Activated CD4-positive, alpha-beta T cell treated with anti-CD3 and anti-CD28 coated beads, Interleukin-2, amount 10 ng/mL, durations not matched to agents 7 days and 5 days (primary cell): ENCODE measurements around the gene OR52I1. TPM values are rescaled to one million over a fixed set of nuclear protein-coding genes. Genes with fewer than 3 reads are reported as not detected.

Experiments used
- CTCF ChIA-PET: fragments of 350-600 bp; sonication (Branson Sonifier 250); formaldehyde crosslinking; loops from one replicate; lab custom pipeline; 2021; ENCODE audit warnings: antibody characterized with exemption; lab: Charles Lee
- POLR2A ChIA-PET: fragments of 350-600 bp; sonication (Branson Sonifier 250); formaldehyde crosslinking; loops from one replicate; lab custom pipeline; 2021; ENCODE audit warnings: antibody characterized with exemption; lab: Charles Lee
- DNase-seq: peaks from one replicate; pipeline ENCODE4 v3.0.0-alpha.2; 2020
- H3K27ac Mint-ChIP-seq: one replicate; pipeline ENCODE4 v1.8.0; 2021; ENCODE audit warnings: mild to moderate bottlenecking, moderate library complexity, mixed read lengths
- H3K27me3 Mint-ChIP-seq: one replicate; pipeline ENCODE4 v1.8.0; 2021; ENCODE audit warnings: mixed read lengths
- H3K36me3 Mint-ChIP-seq: one replicate; pipeline ENCODE4 v1.8.0; 2021; ENCODE audit warnings: low read depth, mixed read lengths
- H3K4me1 Mint-ChIP-seq: one replicate; pipeline ENCODE4 v1.8.0; 2021; ENCODE audit warnings: mixed read lengths
- H3K4me3 Mint-ChIP-seq: one replicate; pipeline ENCODE4 v1.8.0; 2021; ENCODE audit warnings: mild to moderate bottlenecking, moderate library complexity, mixed read lengths
- H3K9me3 Mint-ChIP-seq: one replicate; pipeline ENCODE4 v1.8.0; 2021; ENCODE audit warnings: mixed read lengths
- total RNA-seq, 2 experiments: library from RNA; stranded (reverse); gene quantifications; one replicate each; pipeline ENCODE4 v1.2.3, GENCODE V29; 2021

The OR52I1 gene
- not detected for total RNA-seq

GRCh38 chr11:4593739-4594138 is at the start of gene OR52I1:
OR52I1 (plus strand) TSS chr11:4594039; CDS start chr11:4594039, 0 bp downstream.
- Mint-ChIP-seq H3K4me3 (no peak within 1 kb of the TSS), H3K4me1 (no peaks in the 10 kb centered on the region), H3K27me3 (no peaks in the 10 kb centered on the region), H3K9me3 (no peaks in the 10 kb centered on the region), H3K27ac (no peak within 1 kb of the TSS), H3K36me3 (peaks cover 9% of the 10 kb centered on the region)
- POLR2A ChIA-PET, result no interaction called here
- no peak for DNase-seq
- CTCF ChIA-PET, result interaction anchor here (1.3 kb wide), 1 partner anchor 12 kb away, joined by 3 read pairs; no protein-coding TSS in a partner anchor

GRCh38 chr11:4544891-4545290 is 48.9 kb upstream of the OR52I1 start, which contains the start of gene OR52M1:
OR52M1 (plus strand) TSS chr11:4545191; CDS start chr11:4545191, 0 bp downstream.
- peaks cover 13% of the 10 kb centered on the region for H3K27me3 Mint-ChIP-seq
- H3K9me3 Mint-ChIP-seq, result no peaks in the 10 kb centered on the region
- H3K4me3 Mint-ChIP-seq, result no peak within 1 kb of the TSS
- no peak for DNase-seq
- H3K4me1 Mint-ChIP-seq, result no peaks in the 10 kb centered on the region
- ChIA-PET POLR2A (no interaction called here), CTCF (interaction anchor here (1.1 to 1.2 kb wide), 2 partner anchors 357 to 359 kb away, joined by 3 to 5 read pairs; no protein-coding TSS in a partner anchor)
- H3K36me3 Mint-ChIP-seq, result no peaks in the 10 kb centered on the region
- no peak within 1 kb of the TSS for H3K27ac Mint-ChIP-seq

GRCh38 chr11:4546878-4547277 is 47.0 kb upstream of the OR52I1 start:
- POLR2A ChIA-PET, result no interaction called here

GRCh38 chr11:4547416-4547815 is 46.4 kb upstream of the OR52I1 start:
- Mint-ChIP-seq H3K4me3 (no peak overlapping the region), H3K27ac (no peak overlapping the region), H3K4me1 (no peaks in the 10 kb centered on the region), H3K27me3 (peaks cover 7% of the 10 kb centered on the region), H3K9me3 (no peaks in the 10 kb centered on the region), H3K36me3 (no peaks in the 10 kb centered on the region)
- ChIA-PET CTCF (interaction anchor here (0.9 to 2.9 kb wide), 3 partner anchors 15 to 703 kb away, joined by 3 to 8 read pairs (median 4); no protein-coding TSS in a partner anchor), POLR2A (no interaction called here)
- DNase-seq, result no peak

More at GRCh38 chr11:4546878-4547277, 47.0 kb upstream of the OR52I1 start:
- no peaks in the 10 kb centered on the region for H3K9me3 Mint-ChIP-seq
- H3K36me3 Mint-ChIP-seq, result no peaks in the 10 kb centered on the region
- CTCF ChIA-PET, result interaction anchor here (0.9 to 2.9 kb wide), 3 partner anchors 15 to 702 kb away, joined by 3 to 8 read pairs (median 4); no protein-coding TSS in a partner anchor
- H3K4me1 Mint-ChIP-seq, result no peaks in the 10 kb centered on the region
- peaks cover 8% of the 10 kb centered on the region for H3K27me3 Mint-ChIP-seq
- DNase-seq, result no peak
- no peak overlapping the region for H3K4me3 Mint-ChIP-seq
- H3K27ac Mint-ChIP-seq, result no peak overlapping the region

- POLR2A ChIA-PET, result no interaction called here
- DNase-seq, result no peak
- no peak overlapping the region for H3K4me3 Mint-ChIP-seq
- H3K9me3 Mint-ChIP-seq, result no peaks in the 10 kb centered on the region
- peaks cover 9% of the 10 kb centered on the region for H3K27me3 Mint-ChIP-seq
- CTCF ChIA-PET, result no interaction called here
- no peak overlapping the region for H3K27ac Mint-ChIP-seq
- H3K4me1 Mint-ChIP-seq, result no peaks in the 10 kb centered on the region
- no peaks in the 10 kb centered on the region for H3K36me3 Mint-ChIP-seq
Observed at GRCh38 chr11:4551346-4551979, 42.4 kb upstream of the OR52I1 start.

GRCh38 chr11:4559527-4560440 is 34.1 kb upstream of the OR52I1 start:
- POLR2A ChIA-PET, result no interaction called here
- Mint-ChIP-seq H3K36me3 (no peaks in the 10 kb centered on the region), H3K27me3 (peaks cover 17% of the 10 kb centered on the region), H3K4me1 (no peaks in the 10 kb centered on the region), H3K9me3 (peaks cover 7% of the 10 kb centered on the region), H3K4me3 (no peak overlapping the region), H3K27ac (no peak overlapping the region)
- CTCF ChIA-PET, result no interaction called here
- DNase-seq, result no peak

- POLR2A ChIA-PET, result no interaction called here
- Mint-ChIP-seq H3K9me3 (peaks cover 7% of the 10 kb centered on the region), H3K4me3 (no peak overlapping the region), H3K27ac (no peak overlapping the region), H3K4me1 (no peaks in the 10 kb centered on the region), H3K27me3 (peaks cover 19% of the 10 kb centered on the region), H3K36me3 (no peaks in the 10 kb centered on the region)
- CTCF ChIA-PET, result interaction anchor here (0.6 kb wide), 1 partner anchor 10 kb away, joined by 3 read pairs; no protein-coding TSS in a partner anchor
- no peak for DNase-seq
Observed at GRCh38 chr11:4560467-4560866, 33.4 kb upstream of the OR52I1 start.

- Mint-ChIP-seq H3K36me3 (no peaks in the 10 kb centered on the region), H3K27me3 (peaks cover 17% of the 10 kb centered on the region), H3K27ac (no peak overlapping the region), H3K4me1 (no peaks in the 10 kb centered on the region), H3K9me3 (peaks cover 7% of the 10 kb centered on the region), H3K4me3 (no peak overlapping the region)
- CTCF ChIA-PET, result interaction anchor here (0.6 kb wide), 1 partner anchor 41 kb away, joined by 3 read pairs; no protein-coding TSS in a partner anchor
- no peak for DNase-seq
- POLR2A ChIA-PET, result no interaction called here
Observed at GRCh38 chr11:4565371-4565770, 28.5 kb upstream of the OR52I1 start.

- H3K4me3 Mint-ChIP-seq, result no peak overlapping the region
- H3K9me3 Mint-ChIP-seq, result peaks cover 5% of the 10 kb centered on the region
- H3K27ac Mint-ChIP-seq, result no peak overlapping the region
- CTCF ChIA-PET, result no interaction called here
- POLR2A ChIA-PET, result no interaction called here
- DNase-seq, result no peak
- no peaks in the 10 kb centered on the region for H3K4me1 Mint-ChIP-seq
- no peaks in the 10 kb centered on the region for H3K36me3 Mint-ChIP-seq
- peaks cover 6% of the 10 kb centered on the region for H3K27me3 Mint-ChIP-seq
Observed at GRCh38 chr11:4569075-4569474, 24.8 kb upstream of the OR52I1 start.

- no peaks in the 10 kb centered on the region for H3K36me3 Mint-ChIP-seq
- ChIA-PET CTCF (no interaction called here), POLR2A (no interaction called here)
- H3K4me1 Mint-ChIP-seq, result peaks cover 6% of the 10 kb centered on the region
- H3K27ac Mint-ChIP-seq, result no peak overlapping the region
- no peak overlapping the region for H3K4me3 Mint-ChIP-seq
- H3K9me3 Mint-ChIP-seq, result no peaks in the 10 kb centered on the region
- peaks cover 25% of the 10 kb centered on the region for H3K27me3 Mint-ChIP-seq
- no peak for DNase-seq
Observed at GRCh38 chr11:4576880-4577279, 17.0 kb upstream of the OR52I1 start.

- ChIA-PET POLR2A (no interaction called here), CTCF (no interaction called here)
- H3K9me3 Mint-ChIP-seq, result no peaks in the 10 kb centered on the region
- no peak for DNase-seq
- H3K4me3 Mint-ChIP-seq, result no peak overlapping the region
- H3K36me3 Mint-ChIP-seq, result no peaks in the 10 kb centered on the region
- peaks cover 26% of the 10 kb centered on the region for H3K27me3 Mint-ChIP-seq
- H3K4me1 Mint-ChIP-seq, result peaks cover 6% of the 10 kb centered on the region
- H3K27ac Mint-ChIP-seq, result no peak overlapping the region
Observed at GRCh38 chr11:4577761-4578160, 16.1 kb upstream of the OR52I1 start.

- no peak overlapping the region for H3K4me3 Mint-ChIP-seq
Observed at GRCh38 chr11:4578624-4579023, 15.2 kb upstream of the OR52I1 start.

GRCh38 chr11:4580124-4580523 is 13.7 kb upstream of the OR52I1 start:
- Mint-ChIP-seq H3K4me3 (no peak overlapping the region), H3K27me3 (peaks cover 29% of the 10 kb centered on the region), H3K4me1 (peaks cover 6% of the 10 kb centered on the region), H3K27ac (no peak overlapping the region), H3K9me3 (no peaks in the 10 kb centered on the region), H3K36me3 (no peaks in the 10 kb centered on the region)
- no peak for DNase-seq
- POLR2A ChIA-PET, result no interaction called here
- CTCF ChIA-PET, result no interaction called here

More at GRCh38 chr11:4578624-4579023, 15.2 kb upstream of the OR52I1 start:
- H3K27ac Mint-ChIP-seq, result no peak overlapping the region
- peaks cover 28% of the 10 kb centered on the region for H3K27me3 Mint-ChIP-seq
- ChIA-PET POLR2A (no interaction called here), CTCF (interaction anchor here (1.2 kb wide), 1 partner anchor 35 kb away, joined by 3 read pairs; no protein-coding TSS in a partner anchor)
- no peaks in the 10 kb centered on the region for H3K9me3 Mint-ChIP-seq
- H3K4me1 Mint-ChIP-seq, result peaks cover 6% of the 10 kb centered on the region
- no peak for DNase-seq
- no peaks in the 10 kb centered on the region for H3K36me3 Mint-ChIP-seq
